Transverse colon (tissue), 4 donors: ENCODE measurements around the gene ARRB1. TPM values are rescaled to one million over a fixed set of nuclear protein-coding genes. Genes with fewer than 3 reads are reported as not detected.

ENCODE experiments used
- DNase-seq: peaks from one replicate; pipeline ENCODE4 v3.0.0-alpha.2; 2019
- H3K27ac ChIP-seq, 4 donors: fragments of 200-600 bp; sonication (generic); 2 replicates each; pipeline ENCODE4 v1.5.1; 2016 to 2018; ENCODE audit warnings: inconsistent platforms in 4 of 4
- H3K27me3 ChIP-seq: fragments of 200-600 bp; sonication (generic); 2 replicates; pipeline ENCODE4 v1.5.1; 2017; ENCODE audit warnings: inconsistent platforms
- H3K36me3 ChIP-seq, 4 donors: fragments of 200-600 bp; sonication (generic); 2 replicates each; pipeline ENCODE4 v1.5.1; 2017 to 2019; ENCODE audit warnings: inconsistent platforms in 4 of 4
- H3K4me1 ChIP-seq, 4 donors: fragments of 200-600 bp; sonication (generic); 2 replicates each; pipeline ENCODE4 v1.5.1; 2017 to 2020; ENCODE audit warnings: inconsistent platforms in 4 of 4
- H3K4me3 ChIP-seq, 4 donors: fragments of 200-600 bp; sonication (generic); 1 replicate in 1 of 4; 2 replicates in 3 of 4; pipeline versions ENCODE4 v1.5.1 to v1.6.1; 2017 to 2019; ENCODE audit warnings: inconsistent platforms in 4 of 4
- H3K9me3 ChIP-seq, 2 donors: fragments of 200-600 bp; sonication (generic); 2 replicates each; pipeline ENCODE4 v1.5.1; 2017 to 2019; ENCODE audit warnings: inconsistent platforms in 2 of 2
- CTCF ChIP-seq, 5 experiments: fragments of 200-600 bp in 3 of 5; fragments of 450-650 bp in 2 of 5; sonication (generic) in 3 of 5; IDR thresholded peaks; 1 replicate in 2 of 5; 2 replicates in 3 of 5; pipeline ENCODE4 v1.5.1; 2016 to 2017; ENCODE audit warnings: antibody characterized with exemption in 5 of 5, inconsistent platforms in 3 of 5, mild to moderate bottlenecking in 2 of 5, moderate library complexity in 1 of 5
- EP300 ChIP-seq: sonication (generic); formaldehyde crosslinking; IDR thresholded peaks from one replicate; pipeline ENCODE4 v1.6.1; 2017; ENCODE audit warnings: antibody characterized with exemption, low read depth
- POLR2A ChIP-seq: fragments of 450-650 bp; IDR thresholded peaks from one replicate; pipeline ENCODE4 v1.6.1; 2016; ENCODE audit warnings: antibody characterized with exemption, mild to moderate bottlenecking, moderate library complexity
- POLR2AphosphoS5 ChIP-seq, 3 donors: sonication (generic); formaldehyde crosslinking; IDR thresholded peaks; one replicate each; pipeline ENCODE4 v1.6.1; 2016; ENCODE audit warnings: antibody characterized with exemption in 3 of 3
- WGBS, 2 donors: methylation state at CpG; one replicate each; pipeline ENCODE4 v1.1.5; 2018; ENCODE audit warnings: low coverage in 1 of 2; 5-methylcytosine and 5-hydroxymethylcytosine counted together
- in situ Hi-C, 4 donors: fragments of 200-750 bp; cut with MboI; loops; one replicate each; pipeline versions ENCODE4 v1.15.0 to v1.15.1; 2017; ENCODE audit warnings: low sequenced_read_pairs in 3 of 4, low pct_ligation_motif_present in 1 of 4, low pct_unique_long_range_greater_than_20kb in 1 of 4
- intact Hi-C: fragments of 100-400 bp; cut with DNase I; formaldehyde crosslinking; loops from one replicate; pipeline ENCODE4 v1.15.1; 2023; ENCODE audit warnings: low total_unique reads
- total RNA-seq, 4 donors: library from RNA; depleted of rRNA; stranded (reverse); fragments of >200 nt; gene quantifications; one replicate each; pipeline ENCODE4 v1.1.0, GENCODE V29; 2016

The ARRB1 gene
- total RNA-seq, 4 donors from 2014 or later = 55.7 to 88.2 (median 78.0) TPM

GRCh38 chr11:75320046-75320618 lies 31.3 kb downstream of the ARRB1 start:
- intact Hi-C loops (no loop called here), in situ Hi-C loops (no loop called here)
- H3K9me3 ChIP-seq = no peaks in the 10 kb centered on the region
- DNase-seq = no peak
- H3K36me3 ChIP-seq = no peaks in the 10 kb centered on the region
- WGBS, 2 donors = 73 to 80% methylated on average over 4 to 6 of the region's 6 CpGs
- H3K27ac ChIP-seq = peak overlapping the region; percentile 80 to 90 (median 86)
- peaks cover 37 to 76% (median 64%) of the 10 kb centered on the region in 4 donors for H3K4me1 ChIP-seq
- H3K4me3 ChIP-seq = no peak overlapping the region
- no peak for TF ChIP-seq EP300
- TF ChIP-seq CTCF (IDR thresholded peaks at IDR 0.05) = no peak
- H3K27me3 ChIP-seq = no peaks in the 10 kb centered on the region

- in situ Hi-C loops (no loop called here), intact Hi-C loops (no loop called here)
- TF ChIP-seq POLR2AphosphoS5 (IDR thresholded peaks at IDR 0.05) = no peak
- no peak for TF ChIP-seq POLR2A
- no peak for TF ChIP-seq CTCF (IDR thresholded peaks at IDR 0.05)
- TF ChIP-seq EP300 = no peak
- Histone ChIP-seq H3K27me3 (no peaks in the 10 kb centered on the region), H3K9me3 (no peaks in the 10 kb centered on the region), H3K27ac (peak overlapping the region; percentile 80 to 90 (median 86)), H3K36me3 (no peaks in the 10 kb centered on the region), H3K4me1 (peaks cover 39 to 74% (median 58%) of the 10 kb centered on the region in 4 donors), H3K4me3 (no peak overlapping the region)
- DNase-seq = peak; percentile 67
- whole genome bisulfite sequencing, 2 donors = 23 to 49% methylated on average over 3 to 11 of the region's 11 CpGs
Observed at GRCh38 chr11:75319035-75319877, 32.2 kb downstream of the ARRB1 start.

- intact Hi-C loops (no loop called here), in situ Hi-C loops (no loop called here)
- Histone ChIP-seq H3K9me3 (no peaks in the 10 kb centered on the region), H3K4me1 (peaks cover 44 to 77% (median 59%) of the 10 kb centered on the region in 4 donors), H3K27me3 (no peaks in the 10 kb centered on the region), H3K27ac (peak overlapping the region; percentile 80 to 90 (median 86)), H3K36me3 (no peaks in the 10 kb centered on the region), H3K4me3 (no peak overlapping the region)
- no peak for DNase-seq
- TF ChIP-seq EP300 (no peak), POLR2A (no peak)
- 67 to 74% methylated on average over 5 to 12 of the region's 12 CpGs for WGBS, 2 donors
Observed at GRCh38 chr11:75317446-75318122, 33.9 kb downstream of the ARRB1 start.

- no peak overlapping the region for H3K27ac ChIP-seq
- in situ Hi-C loops = no loop called here
Observed at GRCh38 chr11:75315439-75315805, 36.0 kb downstream of the ARRB1 start.

More at GRCh38 chr11:75315439-75315805, 36.0 kb downstream of the ARRB1 start:
- TF ChIP-seq POLR2A (no peak), CTCF (IDR thresholded peaks at IDR 0.05) (no peak), EP300 (no peak), POLR2AphosphoS5 (IDR thresholded peaks at IDR 0.05) (no peak)
- Histone ChIP-seq H3K36me3 (no peaks in the 10 kb centered on the region), H3K4me1 (peaks cover 52 to 83% (median 60%) of the 10 kb centered on the region in 4 donors), H3K27me3 (no peaks in the 10 kb centered on the region), H3K9me3 (no peaks in the 10 kb centered on the region), H3K4me3 (no peak overlapping the region)
- no peak for DNase-seq
- 64 to 71% methylated on average over 5 to 6 of the region's 6 CpGs for WGBS, 2 donors
- intact Hi-C loops = no loop called here
